HG03025 (cell line): Measurements from ENCODE around the gene ULBP2.

Experiments
- ATAC-seq: cut with Tn5 transposase; IDR thresholded peaks from one replicate; pipeline ENCODE4 v1.9.1; 2021; ENCODE audit warnings: mild to moderate bottlenecking, moderate library complexity; ENCODE audit not compliant: unreplicated experiment, low FRiP score

ULBP2 gene, protein sequence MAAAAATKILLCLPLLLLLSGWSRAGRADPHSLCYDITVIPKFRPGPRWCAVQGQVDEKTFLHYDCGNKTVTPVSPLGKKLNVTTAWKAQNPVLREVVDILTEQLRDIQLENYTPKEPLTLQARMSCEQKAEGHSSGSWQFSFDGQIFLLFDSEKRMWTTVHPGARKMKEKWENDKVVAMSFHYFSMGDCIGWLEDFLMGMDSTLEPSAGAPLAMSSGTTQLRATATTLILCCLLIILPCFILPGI

DNA sequence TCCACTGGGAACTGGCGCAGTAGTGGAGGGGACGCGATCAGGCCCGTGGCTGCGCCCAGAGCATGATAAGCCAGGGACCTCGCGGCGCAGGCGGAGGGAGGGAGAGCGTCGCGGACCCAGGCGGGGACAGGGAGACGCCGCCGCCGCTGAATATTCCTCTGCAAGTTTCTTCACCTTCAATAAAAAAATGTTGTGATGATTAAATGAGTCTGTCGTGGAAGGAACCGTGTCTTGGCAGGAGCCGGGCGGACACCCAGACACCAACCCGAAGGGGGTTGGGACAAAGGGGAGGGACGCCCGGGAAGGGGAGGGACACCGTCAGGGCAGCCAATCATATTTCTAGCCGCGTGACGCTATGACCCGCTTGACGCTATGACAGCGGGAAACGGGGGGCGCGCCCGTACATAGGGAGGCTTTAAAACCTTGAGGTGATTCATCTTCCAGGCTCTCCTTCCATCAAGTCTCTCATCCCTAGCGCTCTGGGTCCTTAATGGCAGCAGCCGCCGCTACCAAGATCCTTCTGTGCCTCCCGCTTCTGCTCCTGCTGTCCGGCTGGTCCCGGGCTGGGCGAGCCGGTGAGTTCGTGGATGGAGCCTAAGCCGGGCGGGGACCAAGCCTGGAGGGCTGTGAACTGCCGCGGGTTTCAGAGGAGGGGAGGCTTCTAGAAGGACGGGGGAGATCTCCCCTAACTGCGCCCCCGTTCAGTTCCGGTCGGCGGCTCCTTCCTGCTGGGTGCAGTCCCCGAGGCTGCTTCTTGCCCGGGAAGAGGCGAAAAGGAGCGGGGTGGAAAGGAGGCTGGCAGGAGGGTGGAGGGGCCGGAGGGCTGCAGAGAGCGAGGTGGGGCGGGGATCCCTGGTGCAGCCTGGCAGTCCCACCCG, at the start of gene ULBP2:
Gene ULBP2 (plus strand): TSS at position 432 of the 878 bp plus-strand sequence. CDS start 59 bp downstream, at position 491.
- no peak for ATAC-seq

DNA sequence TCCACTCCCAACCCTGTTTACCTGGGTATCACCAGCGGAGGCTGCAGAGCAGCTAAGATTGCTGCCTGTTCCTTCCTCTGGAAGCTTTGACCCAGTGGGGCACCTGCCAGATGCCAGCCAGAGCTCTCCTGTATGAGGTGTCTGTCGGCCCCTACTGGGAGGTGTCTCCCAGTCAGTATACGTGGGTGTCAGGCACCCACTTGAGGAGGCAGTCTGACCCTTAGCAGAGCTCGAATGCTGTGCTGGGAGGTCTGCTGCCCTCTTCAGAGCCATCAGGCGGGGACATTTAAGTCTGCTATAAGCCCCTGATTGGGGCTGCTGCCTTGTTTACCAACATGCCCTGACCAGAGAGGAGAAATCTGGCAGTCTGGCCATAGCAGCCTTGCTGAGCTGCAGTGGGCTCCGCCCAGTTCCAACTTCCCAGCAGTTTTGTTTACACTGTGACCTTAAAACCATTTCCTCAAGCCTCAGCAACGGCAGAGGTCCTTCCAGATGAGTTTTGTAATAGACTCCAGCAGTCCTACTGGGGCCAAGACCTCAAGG, 46.7 kb upstream of the ULBP2 start:
- ATAC-seq, result no peak

DNA sequence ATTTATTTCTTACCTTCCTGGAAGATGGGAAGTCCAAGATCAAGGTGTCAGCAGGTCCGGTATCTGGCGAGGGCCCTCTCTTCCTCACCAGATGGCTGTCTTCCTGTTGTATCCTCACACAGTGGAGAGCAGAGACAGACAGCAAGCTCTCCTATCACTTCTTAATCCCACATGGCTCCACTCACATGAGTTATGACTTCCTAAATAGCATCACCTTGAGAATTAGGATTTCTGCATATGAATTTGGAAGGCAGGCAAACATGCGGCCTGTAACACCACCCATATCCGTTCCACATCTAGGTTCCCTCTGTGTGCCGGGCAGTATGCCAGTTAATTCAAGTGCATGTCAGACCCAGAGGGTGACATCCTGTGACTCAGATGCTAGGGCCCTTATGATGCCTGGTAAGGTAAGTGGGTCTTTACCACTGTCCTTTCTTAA, 46.0 kb upstream of the ULBP2 start:
- no peak for ATAC-seq

DNA sequence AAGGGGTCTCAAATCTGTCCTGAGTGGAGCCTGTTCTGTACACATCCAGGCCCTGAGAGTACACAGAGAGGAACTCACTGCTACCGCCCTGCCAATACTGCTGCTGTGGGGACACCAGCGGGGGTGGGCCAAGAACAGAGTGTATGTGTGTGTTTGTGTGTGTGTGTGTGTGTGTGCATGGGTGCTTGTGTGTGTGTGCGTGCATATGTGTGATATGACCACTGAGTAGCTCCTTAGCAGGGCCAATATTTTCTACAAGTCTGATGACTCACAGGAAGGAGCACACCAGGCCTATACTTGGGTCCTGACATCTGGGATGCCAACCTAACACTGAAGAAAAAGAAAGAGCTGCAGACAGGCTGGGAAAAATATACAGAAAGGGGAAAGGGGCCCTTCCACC, 45.3 kb upstream of the ULBP2 start:
- no peak for ATAC-seq

DNA sequence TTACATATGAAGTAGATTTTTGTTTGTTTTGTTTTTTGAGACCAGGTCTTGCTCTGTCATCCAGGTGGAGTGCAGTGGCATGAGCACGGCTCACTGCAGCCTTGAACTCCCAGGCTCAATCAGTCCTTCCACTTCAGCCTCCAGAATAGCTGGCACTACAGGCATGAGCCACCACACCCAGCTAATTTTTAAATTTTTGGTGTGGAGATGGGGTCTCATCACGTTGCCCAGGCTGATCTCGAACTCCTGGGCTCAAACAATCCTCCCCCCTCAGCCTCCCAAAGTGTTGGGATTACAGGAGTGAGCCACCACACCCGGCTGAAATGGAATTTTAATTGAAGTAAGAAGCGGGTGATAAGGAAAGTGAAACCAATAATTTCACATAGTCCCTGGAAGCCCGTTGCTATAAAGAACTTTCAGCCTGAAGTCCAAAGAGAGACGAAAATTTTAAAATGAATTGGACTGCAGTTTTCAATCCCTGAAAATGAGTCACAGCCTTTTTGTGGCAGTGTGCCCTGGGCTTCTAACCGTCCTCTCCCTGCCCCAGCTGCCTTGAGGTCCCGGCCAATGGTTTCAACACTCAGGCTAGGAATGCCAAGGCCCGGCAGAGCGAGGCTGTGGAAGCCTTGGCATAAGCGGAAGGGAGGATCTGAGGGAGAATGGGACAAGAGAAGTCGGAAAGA, 44.7 kb upstream of the ULBP2 start:
- ATAC-seq, result no peak

DNA sequence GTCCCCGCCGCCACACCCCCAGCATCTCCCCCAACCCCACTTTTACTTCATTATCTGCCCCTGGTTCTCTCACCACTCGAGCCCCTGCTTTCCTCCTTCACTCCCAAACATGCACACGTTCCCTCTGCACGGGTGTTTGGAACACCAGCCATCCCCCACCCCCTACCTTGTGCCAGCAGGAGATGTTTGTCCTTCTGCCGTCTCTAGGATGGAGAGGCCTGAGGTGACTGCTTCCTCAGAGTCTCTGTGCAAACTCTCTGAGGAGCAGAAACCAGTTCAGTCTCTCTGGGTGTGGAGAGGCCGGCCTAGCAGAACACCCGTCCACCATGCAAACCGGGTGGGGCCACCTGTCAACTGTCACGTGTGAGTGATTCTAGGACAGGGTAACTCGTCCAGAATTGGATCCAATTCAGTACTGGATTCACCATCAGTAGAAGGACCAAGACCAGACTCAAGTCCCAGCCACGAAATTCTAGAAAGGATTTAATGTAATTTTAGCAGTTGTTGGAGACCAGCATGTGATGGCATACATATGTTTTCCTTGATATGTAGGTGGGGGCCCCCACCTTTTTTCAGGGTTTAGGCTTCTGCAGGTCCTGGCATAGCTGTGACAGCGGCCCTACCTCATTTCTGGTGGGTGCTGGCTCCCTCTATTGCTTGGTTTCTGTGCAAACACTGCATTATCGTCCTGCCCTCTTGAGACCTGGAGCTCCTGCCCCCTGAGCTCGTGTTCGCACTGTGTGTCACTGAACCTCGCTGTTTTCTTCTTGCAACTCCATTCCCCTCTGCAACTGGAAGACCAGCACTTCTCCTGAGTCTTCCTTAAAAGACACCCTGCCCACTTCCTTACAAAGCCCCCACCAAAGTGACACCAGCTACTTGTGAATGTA, 43.7 kb upstream of the ULBP2 start, which contains the start of gene RAET1E:
Gene RAET1E (minus strand): TSS at position 259 of the 890 bp plus-strand sequence. CDS start 7,212 bp downstream, outside the sequence.
- ATAC-seq, result no peak

DNA sequence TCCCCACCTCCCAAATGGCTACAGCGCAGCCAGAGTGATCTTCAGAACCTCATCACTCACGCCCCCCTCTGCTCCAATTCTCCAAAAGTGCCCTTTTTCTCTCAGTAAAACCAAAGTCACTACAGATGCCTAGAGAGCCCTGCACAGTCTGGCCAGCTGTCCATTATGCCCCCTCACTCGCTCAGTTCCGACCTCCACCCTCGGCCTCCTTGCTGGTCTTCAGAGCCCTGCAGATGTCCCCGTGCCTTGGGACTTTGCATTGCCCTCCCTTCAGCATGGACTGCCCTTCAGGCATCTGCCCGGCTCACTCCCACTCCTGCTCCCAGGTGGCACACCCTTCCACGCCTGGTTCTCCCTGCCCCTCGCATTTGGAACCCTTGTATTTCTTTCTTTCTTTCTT, 42.8 kb upstream of the ULBP2 start:
- ATAC-seq, result no peak

DNA sequence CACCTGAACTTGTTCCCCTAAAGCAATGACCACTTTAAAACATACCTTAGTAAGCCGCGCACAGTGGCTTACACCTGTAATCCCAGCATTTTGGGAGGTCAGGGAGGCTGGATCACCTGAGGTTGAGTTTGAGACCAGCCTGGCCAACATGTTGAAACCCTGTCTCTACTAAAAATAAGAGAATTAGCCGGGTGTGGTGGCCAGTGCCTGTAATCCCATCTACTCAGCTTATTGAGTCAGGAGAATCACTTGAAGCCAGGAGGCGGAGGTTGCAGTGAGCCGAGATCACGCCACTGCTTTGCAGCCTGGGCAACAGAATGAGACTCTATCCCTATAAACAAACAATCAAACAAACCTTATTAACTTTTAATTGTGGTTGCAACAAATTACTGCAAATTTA, 42.3 kb upstream of the ULBP2 start:
- ATAC-seq, result no peak

DNA sequence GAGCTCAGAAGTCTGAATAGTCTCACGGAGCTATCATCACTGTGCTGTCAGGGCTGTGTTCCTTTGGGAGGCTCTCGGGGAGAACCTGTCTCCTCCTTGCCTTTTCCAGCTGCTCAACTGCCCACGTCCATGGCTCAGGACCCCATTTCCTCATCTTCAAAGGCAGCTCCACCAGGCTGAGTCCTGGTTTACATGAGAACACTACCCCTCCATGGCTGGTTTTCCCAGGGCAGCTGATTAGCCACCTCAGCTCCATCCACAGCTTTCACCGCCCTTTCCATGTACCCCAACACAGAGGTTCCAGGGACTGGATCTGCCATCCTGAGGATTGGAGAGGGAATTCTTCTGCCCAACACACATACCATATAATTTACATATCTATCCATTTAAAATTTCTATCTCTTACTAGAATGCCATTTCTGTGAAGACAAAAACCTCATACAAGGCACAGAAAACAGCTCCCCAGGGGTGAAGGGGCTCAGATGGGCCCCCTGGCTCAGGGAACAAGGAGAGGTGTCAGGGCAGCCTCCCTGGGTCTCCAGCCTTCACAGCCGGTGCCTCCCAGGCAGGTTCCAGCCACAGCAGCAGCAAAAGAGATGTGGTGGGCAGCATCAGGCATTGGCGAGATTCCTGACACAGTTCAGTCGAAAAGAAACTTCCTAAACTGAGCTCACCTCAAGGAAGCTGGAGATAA, 41.7 kb upstream of the ULBP2 start:
- no peak for ATAC-seq

DNA sequence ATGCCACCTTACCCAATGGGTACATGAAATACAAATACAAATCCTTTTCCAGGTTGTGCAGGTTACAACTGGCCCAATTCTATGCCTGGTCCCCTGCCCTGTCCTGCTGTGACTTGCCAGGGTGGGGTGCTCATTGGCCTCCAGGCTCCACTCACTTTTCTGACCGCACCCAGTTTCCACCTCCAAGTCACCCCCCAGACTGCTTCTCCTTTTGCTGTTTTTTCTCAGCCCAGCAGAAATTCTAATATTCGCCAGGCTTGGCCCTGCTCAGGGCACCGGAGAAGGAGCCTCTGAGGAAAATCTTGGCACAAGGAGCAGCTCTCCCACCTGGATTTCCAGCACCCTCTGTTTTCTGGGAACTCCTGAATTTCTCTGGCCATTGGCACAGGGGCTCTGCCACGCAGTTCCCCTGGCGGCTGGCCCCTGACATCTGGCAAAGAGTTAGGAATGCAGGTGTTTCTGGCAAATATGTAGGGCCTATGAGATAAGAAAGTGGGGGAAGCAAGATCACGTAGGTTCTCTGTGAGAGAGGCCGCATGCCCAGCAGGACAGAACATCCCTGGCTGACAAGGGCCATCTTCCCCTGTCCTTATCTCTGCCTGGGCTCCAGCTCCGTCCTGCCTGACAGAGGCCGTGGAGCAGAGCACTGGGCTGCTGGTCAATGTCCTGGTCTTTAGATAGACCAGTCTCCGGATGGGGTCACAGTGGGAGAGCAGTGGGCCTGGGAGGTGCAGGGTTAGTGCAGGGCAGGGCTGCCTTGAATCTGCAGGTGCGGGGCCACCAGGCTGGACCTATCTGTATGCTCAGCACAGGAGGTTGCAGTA, 41.0 kb upstream of the ULBP2 start:
- ATAC-seq, result no peak

DNA sequence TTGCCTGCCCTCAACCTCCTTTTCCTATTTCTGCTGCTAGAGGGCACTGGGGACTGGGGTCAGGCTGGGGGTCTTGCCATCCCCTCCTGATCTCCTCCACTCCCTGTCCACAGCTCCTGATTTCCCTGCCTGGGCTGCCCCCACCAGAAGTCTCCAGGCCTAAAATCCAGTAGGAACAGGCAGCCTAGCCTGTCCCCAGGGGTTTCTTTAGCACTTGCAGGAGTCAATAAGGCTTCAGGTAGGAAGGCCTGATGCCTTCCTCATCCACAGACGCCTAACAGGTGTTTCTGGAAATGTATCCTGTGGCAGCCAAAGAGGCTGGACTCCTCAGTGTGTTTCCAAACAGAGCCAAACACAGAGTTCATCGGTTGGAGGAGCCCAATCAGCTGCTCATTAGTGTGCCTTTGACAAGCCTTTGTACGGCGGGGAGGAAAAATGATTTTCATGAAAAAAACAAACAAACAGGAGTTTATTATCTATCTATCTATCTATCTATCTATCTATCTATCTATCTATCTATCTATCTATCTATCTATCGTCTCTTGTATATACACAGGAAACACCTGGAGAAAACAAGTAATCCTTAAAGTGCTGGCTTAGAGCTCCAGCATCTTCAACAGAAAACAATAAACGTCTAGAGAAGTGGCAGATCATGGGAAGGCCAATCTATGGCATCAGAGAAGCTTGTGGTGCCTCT, 40.2 kb upstream of the ULBP2 start:
- no peak for ATAC-seq

DNA sequence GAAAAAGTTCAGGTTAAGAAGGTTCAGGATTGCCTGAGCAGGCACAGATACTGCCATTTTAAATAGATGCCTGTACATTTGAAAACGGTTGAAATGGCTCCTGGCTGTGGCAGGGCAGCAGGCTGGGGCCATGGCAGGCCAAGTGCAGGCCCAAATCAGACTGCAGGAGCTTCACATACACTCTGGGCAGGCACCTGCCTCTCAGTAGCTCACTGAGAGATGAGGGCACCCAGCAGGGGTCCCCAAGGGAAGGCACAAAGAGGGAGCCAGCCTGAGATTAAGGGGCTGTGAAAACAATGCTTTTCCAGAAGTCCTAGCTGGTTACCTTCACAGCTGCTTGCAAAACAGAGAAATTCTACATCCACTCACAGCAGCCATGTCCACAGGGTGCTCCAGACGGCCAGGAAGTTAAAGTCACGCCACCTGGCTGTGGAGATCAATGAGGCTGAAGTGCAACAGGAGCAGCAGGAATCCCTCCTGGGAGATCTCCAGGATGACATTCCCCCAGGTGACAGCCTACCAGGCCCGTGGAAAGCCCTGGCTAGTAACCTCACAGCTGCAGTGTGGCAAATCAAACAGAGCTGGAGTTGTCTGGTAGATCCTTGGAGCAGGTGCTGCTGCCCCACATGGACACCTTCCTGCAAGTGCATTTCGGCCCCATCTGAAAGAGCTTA, 37.7 kb upstream of the ULBP2 start:
- no peak for ATAC-seq

DNA sequence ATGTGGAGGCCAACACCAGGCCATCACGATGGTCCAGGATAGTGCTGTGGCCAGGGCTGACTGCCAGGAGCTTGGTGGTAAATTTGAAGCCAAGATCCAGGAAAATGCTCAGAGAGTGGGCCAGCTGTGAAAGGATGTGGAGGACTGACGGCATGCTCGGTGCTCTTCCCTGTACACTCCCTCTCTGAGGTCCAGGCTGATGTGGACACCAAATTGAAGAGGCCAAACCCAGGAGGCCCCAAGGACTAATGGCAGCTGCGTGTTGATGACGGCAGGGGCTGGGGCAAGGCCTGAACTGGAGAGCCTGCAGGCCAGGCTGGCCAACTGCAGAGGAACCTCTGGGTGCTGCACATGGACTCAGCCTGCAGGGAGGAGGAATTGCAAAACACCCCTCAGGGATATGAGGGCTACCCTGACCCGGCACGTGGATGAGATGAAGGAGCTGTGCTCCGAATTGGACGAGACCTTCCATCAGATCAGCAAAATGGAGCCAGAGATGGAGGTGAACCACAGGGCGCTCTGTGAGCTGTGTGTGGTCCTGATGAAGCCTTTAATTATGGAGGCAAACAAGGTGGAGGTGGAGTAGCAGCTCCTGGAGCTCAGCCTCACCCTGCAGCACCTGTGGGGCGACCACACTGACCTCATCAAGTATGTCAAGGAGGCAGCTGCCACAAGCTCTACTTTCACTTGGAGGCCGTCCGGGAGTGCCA, 37.0 kb upstream of the ULBP2 start:
- ATAC-seq, result no peak

DNA sequence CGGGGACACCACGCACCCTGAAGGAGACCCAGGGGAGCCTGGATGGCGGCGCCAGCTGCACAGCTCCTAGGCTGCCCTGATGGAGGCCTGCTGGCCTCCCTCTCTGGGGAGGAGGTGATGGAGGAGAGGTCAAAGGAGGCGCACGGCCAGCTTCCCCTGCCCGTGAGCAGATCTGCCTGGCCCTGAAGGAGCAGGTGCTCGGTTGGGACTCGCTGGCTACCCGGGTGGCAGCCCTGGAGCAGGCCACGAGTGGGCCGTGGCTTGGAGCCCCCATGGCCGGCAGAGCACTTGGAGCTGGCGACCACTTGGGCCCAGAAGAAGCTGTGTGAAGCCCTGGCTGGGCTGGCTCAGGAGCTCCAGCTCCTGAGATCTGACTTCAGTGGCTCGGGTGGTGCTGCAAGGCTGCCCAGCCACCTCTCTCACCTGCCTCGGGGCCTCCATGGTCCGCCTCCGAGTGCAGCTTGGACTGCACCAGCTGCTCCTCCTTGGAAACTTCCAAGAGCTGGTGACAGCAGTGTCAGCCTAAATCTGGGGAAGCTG, 36.4 kb upstream of the ULBP2 start:
- ATAC-seq, result no peak

DNA sequence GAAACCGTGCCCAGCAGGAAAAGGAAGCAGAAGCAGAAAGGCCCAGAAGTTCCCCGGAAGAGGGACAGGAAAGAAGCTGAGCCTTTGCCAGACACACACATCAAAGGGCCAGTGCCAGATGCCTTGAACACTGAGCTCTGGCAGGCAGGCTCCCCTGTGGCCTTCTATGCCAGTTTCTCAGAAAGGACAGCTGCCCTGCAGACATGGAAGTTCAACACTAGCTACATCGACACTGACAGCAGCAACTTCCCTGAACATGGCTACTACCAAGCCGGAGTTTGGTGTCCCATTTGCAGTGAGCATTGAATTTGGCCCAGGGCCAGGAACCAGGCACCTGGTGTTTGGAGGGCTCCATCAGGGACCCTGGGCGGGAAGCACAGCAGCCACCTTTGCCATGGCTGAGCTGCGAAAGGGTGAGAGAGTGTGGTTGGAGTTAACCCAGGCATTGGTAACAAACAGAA, 35.9 kb upstream of the ULBP2 start:
- no peak for ATAC-seq

DNA sequence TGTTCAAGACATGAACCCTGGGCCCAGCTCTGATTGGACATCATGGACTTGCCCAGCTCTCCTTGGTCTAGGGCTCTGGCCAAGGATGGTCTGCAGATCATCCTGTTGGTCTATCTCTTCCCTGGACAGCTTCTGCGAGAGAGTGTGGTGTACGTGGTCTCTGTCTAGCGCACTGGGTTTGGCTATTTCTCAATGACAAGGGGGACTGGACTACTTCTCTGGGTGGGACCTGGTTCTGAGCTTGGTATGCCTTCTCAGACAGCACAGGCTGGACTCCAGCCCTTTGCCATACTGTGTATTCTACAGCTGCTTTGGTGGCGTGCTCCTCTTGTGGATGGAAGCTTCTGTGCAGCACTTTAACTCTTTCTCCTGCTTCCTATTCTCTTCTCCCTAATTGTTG, 35.4 kb upstream of the ULBP2 start:
- no peak for ATAC-seq
